Naive thymus-derived CD8-positive, alpha-beta T cell (primary cell): ENCODE results near the gene PPP4R3A. TPM values are rescaled to one million over a fixed set of nuclear protein-coding genes. Genes with fewer than 3 reads are reported as not detected.
A peak's percentile ranks its signal among the peaks of the same experiment; 100 is the strongest.

ENCODE experiments used
- ATAC-seq, 2 donors: fragments of 150-1000 bp; cut with Tn5 transposase in 1 of 2; sonication (Bioruptor Pico), chemical (Tn5 transposase) in 1 of 2; 1 replicate in 1 of 2; 2 replicates in 1 of 2; pipeline ENCODE4 v1.10.0; 2021; ENCODE audit warnings: mild to moderate bottlenecking in 2 of 2, moderate library complexity in 2 of 2
- POLR2A ChIA-PET: fragments of 350-600 bp; sonication (Branson Sonifier 250); formaldehyde crosslinking; loops from one replicate; lab custom pipeline; 2021; ENCODE audit warnings: antibody characterized with exemption; lab: Charles Lee
- DNase-seq, 10 donors: peaks; one replicate each; pipeline versions ENCODE4 v3.0.0 to v3.0.0-alpha.2; 2020 to 2022
- H3K27ac Mint-ChIP-seq, 10 donors: one replicate each; pipeline ENCODE4 v1.8.0; 2020 to 2022; ENCODE audit warnings: mild to moderate bottlenecking in 10 of 10, mixed read lengths in 10 of 10, moderate library complexity in 4 of 10, inconsistent platforms in 1 of 10
- H3K27me3 Mint-ChIP-seq, 5 donors: one replicate each; pipeline ENCODE4 v1.8.0; 2021 to 2022; ENCODE audit warnings: mixed read lengths in 5 of 5
- H3K36me3 Mint-ChIP-seq, 3 donors: one replicate each; pipeline ENCODE4 v1.8.0; 2020 to 2022; ENCODE audit warnings: mixed read lengths in 3 of 3, mild to moderate bottlenecking in 2 of 3, inconsistent platforms in 1 of 3
- H3K4me1 Mint-ChIP-seq, 4 donors: one replicate each; pipeline ENCODE4 v1.8.0; 2021 to 2022; ENCODE audit warnings: mixed read lengths in 4 of 4
- H3K4me3 Mint-ChIP-seq, 10 donors: one replicate each; pipeline ENCODE4 v1.8.0; 2020 to 2022; ENCODE audit warnings: mild to moderate bottlenecking in 10 of 10, mixed read lengths in 10 of 10, moderate library complexity in 6 of 10, inconsistent platforms in 1 of 10
- H3K9me3 Mint-ChIP-seq, 9 donors: one replicate each; pipeline ENCODE4 v1.8.0; 2020 to 2022; ENCODE audit warnings: mixed read lengths in 9 of 9, mild to moderate bottlenecking in 3 of 9, inconsistent platforms in 1 of 9, moderate library complexity in 1 of 9
- polyA plus RNA-seq, 3 donors: library from polyadenylated mRNA; unstranded; fragments of 300-500 nt; fragmentation: Illumina TruSeq; gene quantifications; one replicate each; pipeline ENCODE4 v1.2.3, GENCODE V29; 2021
- total RNA-seq, 8 experiments: library from RNA in 2 of 8; stranded (reverse) in 2 of 8; gene quantifications; one replicate each; pipeline ENCODE4 v1.2.3 and lab custom pipeline; 2021 to 2026

PPP4R3A gene
- total and polyA plus RNA-seq, 5 experiments from 2014 or later: 73.8 to 208 (median 121) TPM

DNA sequence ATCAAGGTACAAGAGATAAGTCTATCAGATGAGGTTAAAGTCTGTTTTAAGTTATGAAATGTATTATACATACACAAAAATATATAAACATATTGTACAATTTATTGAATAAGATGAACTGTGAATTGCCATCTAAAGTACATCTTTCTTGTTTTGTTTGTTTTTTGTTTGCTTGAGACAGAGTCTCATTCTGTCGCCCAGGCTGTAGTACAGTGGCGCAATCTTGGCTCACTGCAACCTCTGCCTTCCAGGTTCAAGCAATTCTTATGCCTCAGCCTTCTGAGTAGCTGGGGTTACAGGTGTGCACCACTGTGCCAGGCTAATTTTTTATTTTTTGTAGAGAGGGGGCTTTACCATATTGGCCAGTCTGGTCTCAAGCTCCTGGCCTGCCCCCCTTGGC lies 10.0 kb upstream of the PPP4R3A start:
- peaks cover 0 to 4% (median 0%) of the 10 kb centered on the region in 9 donors for H3K9me3 Mint-ChIP-seq
- peaks cover 0 to 7% (median 0%) of the 10 kb centered on the region in 5 donors for H3K27me3 Mint-ChIP-seq
- peaks cover 0 to 5% (median 0%) of the 10 kb centered on the region in 4 donors for H3K4me1 Mint-ChIP-seq
- DNase-seq (no peak), ATAC-seq (no peak)
- H3K27ac Mint-ChIP-seq: no peak overlapping the region
- peaks cover 0 to 7% (median 0%) of the 10 kb centered on the region in 3 donors for H3K36me3 Mint-ChIP-seq
- H3K4me3 Mint-ChIP-seq: no peak overlapping the region
- POLR2A ChIA-PET: interaction anchor here (1.2 kb wide), 1 partner anchor 10 kb away, joined by 7 read pairs; the partner anchor contains the start of gene PPP4R3A

DNA sequence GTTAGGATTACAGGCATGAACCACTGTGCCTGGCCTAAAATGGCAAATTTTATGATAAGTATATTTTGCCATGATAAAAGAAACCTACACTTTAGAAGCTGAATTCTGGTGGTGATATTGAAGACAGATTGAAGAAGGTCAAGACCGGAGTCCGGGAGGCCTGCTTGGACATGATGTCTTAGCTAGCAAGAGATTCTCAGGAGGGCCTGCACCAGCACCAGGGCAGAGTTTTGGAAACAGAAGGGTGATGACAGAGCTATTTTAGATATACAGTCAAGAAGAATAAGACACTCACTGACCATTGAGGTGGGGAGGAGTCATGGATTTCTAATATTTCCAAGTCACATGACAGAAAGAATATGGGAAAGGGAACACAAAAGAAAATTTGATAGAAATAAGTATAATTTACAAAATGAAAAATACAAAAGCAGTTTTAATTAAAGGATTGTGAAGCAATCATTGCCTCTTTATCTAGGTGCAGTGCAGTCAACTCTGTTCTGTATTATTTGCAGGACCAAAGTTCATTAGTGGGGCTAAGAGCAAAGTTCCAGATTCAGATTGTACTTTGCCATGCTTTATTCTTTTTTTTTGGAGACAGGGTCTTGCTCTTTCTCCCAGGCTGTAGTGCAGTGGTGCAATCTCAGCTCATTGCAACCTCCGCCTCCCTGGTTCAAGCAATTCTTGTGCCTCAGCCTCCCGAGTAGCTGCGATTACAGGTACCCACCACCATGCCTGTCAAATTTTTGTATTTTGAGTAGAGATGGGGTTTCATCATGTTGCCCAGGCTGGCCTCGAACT lies 9.3 kb upstream of the PPP4R3A start:
- peaks cover 0 to 5% (median 0%) of the 10 kb centered on the region in 3 donors for H3K36me3 Mint-ChIP-seq
- POLR2A ChIA-PET: no interaction called here
- peaks cover 0 to 7% (median 3%) of the 10 kb centered on the region in 5 donors for H3K27me3 Mint-ChIP-seq
- no peak overlapping the region for H3K27ac Mint-ChIP-seq
- ATAC-seq (no peak), DNase-seq (no peak)
- H3K4me3 Mint-ChIP-seq: no peak overlapping the region
- H3K4me1 Mint-ChIP-seq: peaks cover 0 to 5% (median 0%) of the 10 kb centered on the region in 4 donors
- H3K9me3 Mint-ChIP-seq: peaks cover 0 to 4% (median 0%) of the 10 kb centered on the region in 9 donors

DNA sequence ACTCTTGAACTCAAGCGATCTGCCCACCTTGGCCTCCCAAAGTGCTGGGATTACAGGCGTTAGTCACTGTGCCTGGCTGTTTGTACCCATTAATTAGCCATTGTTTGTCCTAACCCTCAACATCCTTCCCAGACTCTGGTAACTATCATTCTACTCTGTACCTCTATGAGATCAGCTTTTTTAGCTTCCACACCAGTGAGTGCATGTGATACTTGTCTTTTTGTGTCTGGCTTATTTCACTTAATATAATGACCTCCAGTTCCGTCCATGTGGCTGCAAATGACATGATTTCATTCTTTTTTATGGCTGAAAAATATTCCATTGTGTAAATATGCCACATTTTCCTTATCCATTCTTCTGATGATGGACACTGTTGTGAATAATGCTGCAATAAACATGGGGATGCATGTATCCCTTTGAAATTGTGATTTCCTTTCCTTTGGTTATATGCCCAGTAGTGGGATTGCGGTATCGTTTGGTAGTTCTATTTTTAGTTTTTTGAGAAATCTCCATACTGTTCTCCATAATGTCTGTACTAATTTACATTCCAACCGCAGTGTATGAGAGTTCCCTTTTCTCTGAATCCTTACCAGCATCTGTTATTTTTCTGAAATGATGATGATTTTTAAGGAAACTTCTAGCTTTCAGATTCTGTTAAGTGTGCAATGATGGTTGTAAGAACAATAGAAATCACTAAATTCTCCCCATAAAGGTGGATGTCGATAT lies 6.7 kb upstream of the PPP4R3A start:
- peak overlapping the region in 1 of 10 donors; percentile 58 for H3K27ac Mint-ChIP-seq
- POLR2A ChIA-PET: interaction anchor here (0.6 kb wide), 1 partner anchor 15 kb away, joined by 5 read pairs; no protein-coding TSS in a partner anchor

DNA sequence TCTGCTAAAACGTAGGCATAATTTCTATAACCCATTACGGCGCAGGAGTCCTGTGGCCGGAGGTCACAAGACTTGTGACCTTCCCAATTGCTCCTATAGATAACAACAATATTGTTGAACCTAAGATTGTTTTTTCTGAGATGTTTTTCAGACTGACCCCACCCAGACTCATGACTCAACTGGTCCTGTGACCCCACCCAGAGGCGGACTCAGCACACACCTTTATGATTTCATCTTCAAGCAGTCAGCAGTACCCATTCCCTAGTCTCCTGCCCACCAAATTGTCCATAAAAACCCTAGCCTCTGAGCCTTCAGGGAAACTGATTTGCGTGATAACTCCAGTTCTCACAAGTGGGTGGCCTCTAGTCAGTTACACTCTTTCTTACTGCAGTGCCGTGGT lies 5.9 kb upstream of the PPP4R3A start:
- DNase-seq (no peak), ATAC-seq (no peak)
- H3K27ac Mint-ChIP-seq: peak overlapping the region in 2 of 10 donors; percentile 33 to 43

More for the DNA sequence above, 6.7 kb upstream of the PPP4R3A start:
- no peak overlapping the region for H3K4me3 Mint-ChIP-seq
- ATAC-seq (no peak), DNase-seq (no peak)
- peaks cover 0 to 5% (median 0%) of the 10 kb centered on the region in 4 donors for H3K4me1 Mint-ChIP-seq
- H3K27me3 Mint-ChIP-seq: peaks cover 0 to 5% (median 0%) of the 10 kb centered on the region in 5 donors
- H3K9me3 Mint-ChIP-seq: peaks cover 0 to 4% (median 0%) of the 10 kb centered on the region in 9 donors
- H3K36me3 Mint-ChIP-seq: peaks cover 0 to 5% (median 0%) of the 10 kb centered on the region in 3 donors

DNA sequence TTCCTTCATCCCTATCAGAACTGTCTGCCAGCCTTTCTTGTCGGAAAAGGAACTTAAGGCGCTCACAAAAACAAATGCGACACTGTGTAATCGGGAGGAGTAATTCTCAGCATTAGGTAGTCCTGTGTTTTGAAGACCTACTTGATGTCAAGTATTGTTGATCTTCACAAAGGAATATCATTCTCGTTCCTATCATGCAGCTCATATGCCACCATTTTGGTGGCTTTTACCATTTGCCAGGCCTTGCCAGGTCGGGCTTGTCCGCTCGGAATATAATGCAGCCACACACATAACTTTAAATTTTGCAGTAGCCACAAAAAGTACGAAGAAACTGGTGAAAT lies 903 bp upstream of the PPP4R3A start:
- no peaks in the 10 kb centered on the region for H3K9me3 Mint-ChIP-seq
- H3K36me3 Mint-ChIP-seq: peaks cover 8 to 26% (median 12%) of the 10 kb centered on the region in 3 donors
- POLR2A ChIA-PET: interaction anchor here (1.1 to 2.9 kb wide), 4 partner anchors 11 to 528 kb away, joined by 3 to 14 read pairs (median 6); partner anchors contain the start of gene TC2N
- H3K27me3 Mint-ChIP-seq: peaks cover 0 to 3% (median 0%) of the 10 kb centered on the region in 5 donors
- peak overlapping the region; percentile 99 to 100 (median 100) for H3K27ac Mint-ChIP-seq
- no peak for DNase-seq
- no peak for ATAC-seq
- H3K4me1 Mint-ChIP-seq: peaks cover 9 to 35% (median 27%) of the 10 kb centered on the region in 4 donors
- peak overlapping the region; percentile 94 to 100 (median 100) for H3K4me3 Mint-ChIP-seq

More for the DNA sequence above, 5.9 kb upstream of the PPP4R3A start:
- H3K27me3 Mint-ChIP-seq: peaks cover 0 to 5% (median 0%) of the 10 kb centered on the region in 5 donors
- H3K36me3 Mint-ChIP-seq: peaks cover 0 to 3% (median 0%) of the 10 kb centered on the region in 3 donors
- no peak overlapping the region for H3K4me3 Mint-ChIP-seq
- peaks cover 0 to 3% (median 0%) of the 10 kb centered on the region in 9 donors for H3K9me3 Mint-ChIP-seq
- POLR2A ChIA-PET: interaction anchor here (0.6 kb wide), 1 partner anchor 16 kb away, joined by 5 read pairs; no protein-coding TSS in a partner anchor
- H3K4me1 Mint-ChIP-seq: peaks cover 2 to 7% (median 2%) of the 10 kb centered on the region in 4 donors

DNA sequence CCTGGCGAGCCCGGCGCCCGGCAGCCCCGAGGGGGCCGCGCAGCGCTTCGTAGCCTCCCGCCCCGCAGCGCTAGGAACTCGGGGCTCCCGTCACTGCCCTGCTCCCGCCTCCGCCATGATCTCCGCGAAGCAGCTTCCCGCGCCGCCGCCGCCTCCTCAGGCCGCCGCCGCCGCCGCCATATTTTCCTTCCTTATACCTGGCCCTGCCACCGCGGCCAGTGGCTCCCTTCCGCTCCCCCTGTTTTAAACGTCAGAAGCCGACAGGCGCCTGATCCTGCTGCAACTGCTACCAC lies 286 bp downstream of the PPP4R3A start:
- Mint-ChIP-seq H3K4me3 (peak overlapping the region; percentile 94 to 100 (median 100)), H3K27ac (peak overlapping the region; percentile 99 to 100 (median 100)), H3K9me3 (no peaks in the 10 kb centered on the region), H3K4me1 (peaks cover 10 to 42% (median 38%) of the 10 kb centered on the region in 4 donors), H3K36me3 (peaks cover 8 to 37% (median 20%) of the 10 kb centered on the region in 3 donors), H3K27me3 (peaks cover 0 to under 1% (median 0%) of the 10 kb centered on the region in 5 donors)
- DNase-seq: peak in 1 of 10 donors; percentile 62
- POLR2A ChIA-PET: interaction anchor here (0.6 to 2.9 kb wide), 25 partner anchors 10 to 1127 kb away, joined by 3 to 14 read pairs (median 4); partner anchors contain the start of genes ATXN3, CPSF2, NDUFB1 and RPS6KA5
- ATAC-seq: peak; percentile 51 to 58

DNA sequence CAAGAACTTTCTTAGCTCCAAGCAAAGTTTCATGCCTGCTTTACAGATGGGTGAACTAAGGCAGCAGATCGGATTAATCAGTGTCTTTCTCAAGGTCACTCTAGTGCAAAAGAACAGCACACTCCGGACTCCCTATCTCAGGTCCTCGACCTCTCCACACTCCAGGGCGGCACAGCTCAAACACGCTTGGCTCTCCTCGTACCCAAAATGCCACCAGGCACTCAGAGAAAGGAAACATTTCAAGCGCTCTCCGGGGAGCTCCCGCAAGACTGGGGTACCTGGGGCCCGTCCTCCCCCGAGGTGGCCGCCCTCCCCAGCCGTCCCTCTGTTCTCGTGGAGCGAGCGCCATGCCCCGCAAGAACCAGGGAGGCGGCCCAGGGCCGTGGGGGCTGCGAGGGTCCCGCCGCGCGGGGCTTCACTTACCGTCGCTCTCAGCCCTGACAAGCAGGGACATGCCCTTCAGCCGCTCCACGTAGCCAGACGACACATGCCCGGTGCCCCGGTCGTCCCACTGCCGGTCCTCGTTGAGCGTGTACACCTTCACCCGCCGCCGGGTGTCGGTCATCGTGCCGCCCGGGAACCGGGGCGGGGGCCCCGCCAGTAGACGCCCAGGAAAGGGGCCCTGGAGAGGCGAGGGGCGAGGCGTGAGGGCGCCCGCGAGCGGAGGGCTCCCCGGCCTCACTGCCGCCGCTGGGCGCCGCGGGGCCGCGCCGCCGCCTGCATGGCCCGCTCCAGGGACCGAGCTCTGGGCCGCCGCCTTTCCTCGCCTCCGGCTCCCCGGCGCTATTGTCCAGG lies 830 bp downstream of the PPP4R3A start:
- POLR2A ChIA-PET: interaction anchor here (0.6 to 2.9 kb wide), 28 partner anchors 10 to 1127 kb away, joined by 3 to 14 read pairs (median 4); partner anchors contain the start of genes ATXN3, CPSF2, NDUFB1 and RPS6KA5
- peaks cover 8 to 43% (median 24%) of the 10 kb centered on the region in 3 donors for H3K36me3 Mint-ChIP-seq
- H3K4me3 Mint-ChIP-seq: peak overlapping the region; percentile 94 to 100 (median 100)
- H3K27me3 Mint-ChIP-seq: no peaks in the 10 kb centered on the region
- H3K9me3 Mint-ChIP-seq: no peaks in the 10 kb centered on the region
- DNase-seq: peak; percentile 6 to 70 (median 29)
- H3K4me1 Mint-ChIP-seq: peaks cover 12 to 48% (median 44%) of the 10 kb centered on the region in 4 donors
- peak overlapping the region; percentile 93 to 100 (median 96) for H3K27ac Mint-ChIP-seq
- ATAC-seq: peak; percentile 3 to 14

DNA sequence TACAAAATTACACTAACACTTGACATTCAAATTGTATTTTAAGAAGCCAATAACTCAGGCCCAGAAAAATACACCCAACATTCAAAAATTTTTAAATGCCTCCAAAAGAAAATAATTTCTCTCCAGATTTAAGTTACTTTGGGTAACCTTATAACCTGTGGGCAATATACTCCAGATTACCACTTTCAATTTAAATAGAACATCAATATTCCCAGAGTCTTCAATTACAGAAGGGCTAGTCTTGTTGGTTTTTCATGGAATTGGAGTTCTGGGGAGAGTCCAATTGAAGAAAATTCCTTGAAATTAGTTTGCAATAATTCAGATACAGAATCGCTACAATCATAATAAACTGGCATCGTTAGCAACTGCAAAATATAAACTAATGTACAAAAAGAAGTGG lies 2.0 kb downstream of the PPP4R3A start:
- Mint-ChIP-seq H3K27me3 (no peaks in the 10 kb centered on the region), H3K4me1 (peaks cover 17 to 57% (median 52%) of the 10 kb centered on the region in 4 donors), H3K27ac (peak overlapping the region in 8 of 10 donors; percentile 43 to 100 (median 96)), H3K36me3 (peaks cover 8 to 54% (median 25%) of the 10 kb centered on the region in 3 donors), H3K9me3 (no peaks in the 10 kb centered on the region), H3K4me3 (peak overlapping the region; percentile 89 to 98 (median 96))
- ATAC-seq: no peak
- no peak for DNase-seq
- POLR2A ChIA-PET: interaction anchor here (0.6 to 1.3 kb wide), 2 partner anchors 15 to 134 kb away, joined by 3 read pairs; no protein-coding TSS in a partner anchor

DNA sequence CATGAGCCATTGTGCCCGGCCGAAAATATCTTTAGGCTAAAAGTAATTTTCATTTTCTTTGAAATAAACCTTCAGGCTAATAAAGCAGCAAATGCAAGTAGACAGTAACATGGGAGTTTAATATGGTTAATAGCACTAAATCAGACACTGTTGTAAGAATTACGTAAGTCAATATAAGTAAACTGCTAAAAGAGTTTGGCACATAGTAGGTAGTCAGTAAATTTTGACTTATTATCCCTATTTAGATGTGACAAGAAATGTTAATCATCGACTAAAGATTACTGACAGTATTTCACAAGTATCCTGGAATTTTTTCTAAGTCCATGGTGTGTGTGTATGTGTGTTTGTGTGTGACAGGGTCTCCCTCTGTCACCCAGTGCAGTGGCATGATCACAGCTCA lies 3.9 kb downstream of the PPP4R3A start:
- no peaks in the 10 kb centered on the region for H3K27me3 Mint-ChIP-seq
- peaks cover 8 to 67% (median 31%) of the 10 kb centered on the region in 3 donors for H3K36me3 Mint-ChIP-seq
- H3K4me1 Mint-ChIP-seq: peaks cover 20 to 74% (median 66%) of the 10 kb centered on the region in 4 donors
- no peak for ATAC-seq
- H3K27ac Mint-ChIP-seq: peak overlapping the region in 4 of 10 donors; percentile 53 to 80 (median 66)
- POLR2A ChIA-PET: no interaction called here
- no peak for DNase-seq
- no peaks in the 10 kb centered on the region for H3K9me3 Mint-ChIP-seq
- H3K4me3 Mint-ChIP-seq: peak overlapping the region; percentile 36 to 77 (median 67)

DNA sequence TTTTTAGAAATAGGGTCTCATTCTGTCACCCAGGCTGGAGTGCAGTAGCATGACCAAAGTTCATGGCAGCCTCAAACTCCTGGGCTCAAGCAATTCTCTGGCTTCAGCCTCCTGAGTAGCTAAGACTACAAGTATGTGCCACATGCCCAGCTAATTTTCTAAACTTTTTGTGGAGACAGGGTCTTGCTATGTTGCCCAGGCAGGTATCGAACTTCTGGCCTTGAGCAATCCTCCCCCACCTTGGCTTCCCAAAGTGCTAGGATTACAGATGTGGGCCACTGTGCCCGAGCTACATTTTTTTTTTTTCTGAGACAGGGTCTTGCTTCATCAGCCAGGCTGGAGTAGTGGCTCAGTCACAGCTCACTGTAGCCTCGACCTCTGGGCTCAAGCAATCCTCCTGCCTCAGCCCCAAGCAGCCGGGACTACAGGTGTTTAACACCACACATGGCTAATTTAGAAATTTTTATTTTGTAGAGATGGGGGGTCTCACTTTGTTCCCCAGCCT lies 7.1 kb downstream of the PPP4R3A start:
- no peak for DNase-seq
- Mint-ChIP-seq H3K27ac (peak overlapping the region in 5 of 10 donors; percentile 13 to 81 (median 20)), H3K36me3 (peaks cover 0 to 80% (median 24%) of the 10 kb centered on the region in 3 donors), H3K4me3 (peak overlapping the region in 7 of 10 donors; percentile 16 to 73 (median 56)), H3K9me3 (no peaks in the 10 kb centered on the region), H3K4me1 (peaks cover 18 to 86% (median 77%) of the 10 kb centered on the region in 4 donors), H3K27me3 (no peaks in the 10 kb centered on the region)
- POLR2A ChIA-PET: no interaction called here
- no peak for ATAC-seq
